Stimulated activated effector memory CD8-positive, alpha-beta T cell treated with anti-CD3 and anti-CD28 coated beads, Interleukin-12 subunit alpha, Interleukin-12 subunit beta, amount 100 ng/mL, for 72 hours (primary cell): ENCODE data around the gene KCTD15.

ENCODE experiments used
- ATAC-seq: fragments of 150-1000 bp; cut with Tn5 transposase; 2 replicates; pipeline ENCODE4 v1.10.0; 2021
- DNase-seq, 2 donors: peaks; one replicate each; pipeline ENCODE4 v3.0.0; 2021 to 2022; ENCODE audit warnings: low spot score in 2 of 2
- H3K27ac Mint-ChIP-seq: one replicate; pipeline ENCODE4 v1.8.0; 2022; ENCODE audit warnings: mild to moderate bottlenecking, mixed read lengths
- H3K36me3 Mint-ChIP-seq: one replicate; pipeline ENCODE4 v1.8.0; 2022; ENCODE audit warnings: mild to moderate bottlenecking, mixed read lengths
- H3K4me1 Mint-ChIP-seq: one replicate; pipeline ENCODE4 v1.8.0; 2022; ENCODE audit warnings: mixed read lengths
- H3K4me3 Mint-ChIP-seq: one replicate; pipeline ENCODE4 v1.8.0; 2022; ENCODE audit warnings: mild to moderate bottlenecking, mixed read lengths
- H3K9me3 Mint-ChIP-seq: one replicate; pipeline ENCODE4 v1.8.0; 2022; ENCODE audit warnings: mixed read lengths

Gene KCTD15

GRCh38 chr19:33763633-33764371, 32.9 kb upstream of the KCTD15 start:
- Mint-ChIP-seq H3K27ac (no peak overlapping the region), H3K4me1 (no peaks in the 10 kb centered on the region), H3K9me3 (no peaks in the 10 kb centered on the region), H3K4me3 (no peak overlapping the region), H3K36me3 (no peaks in the 10 kb centered on the region)
- ATAC-seq (no peak), DNase-seq (no peak)

- Mint-ChIP-seq H3K9me3 (no peaks in the 10 kb centered on the region), H3K4me1 (no peaks in the 10 kb centered on the region), H3K27ac (no peak overlapping the region), H3K4me3 (no peak overlapping the region), H3K36me3 (no peaks in the 10 kb centered on the region)
- no peak for ATAC-seq
- DNase-seq = no peak
Measured at GRCh38 chr19:33766623-33767022, 30.0 kb upstream of the KCTD15 start.

- H3K4me3 Mint-ChIP-seq = no peak overlapping the region
- no peaks in the 10 kb centered on the region for H3K9me3 Mint-ChIP-seq
- DNase-seq = no peak
- ATAC-seq = no peak
- no peaks in the 10 kb centered on the region for H3K36me3 Mint-ChIP-seq
- no peaks in the 10 kb centered on the region for H3K4me1 Mint-ChIP-seq
- no peak overlapping the region for H3K27ac Mint-ChIP-seq
Measured at GRCh38 chr19:33767898-33768413, 28.7 kb upstream of the KCTD15 start.

GRCh38 chr19:33769208-33769607, 27.5 kb upstream of the KCTD15 start:
- H3K9me3 Mint-ChIP-seq = no peaks in the 10 kb centered on the region
- ATAC-seq = no peak

GRCh38 chr19:33770107-33770506, 26.6 kb upstream of the KCTD15 start:
- H3K36me3 Mint-ChIP-seq = no peaks in the 10 kb centered on the region
- ATAC-seq (no peak), DNase-seq (no peak)
- no peaks in the 10 kb centered on the region for H3K4me1 Mint-ChIP-seq
- H3K27ac Mint-ChIP-seq = no peak overlapping the region
- no peaks in the 10 kb centered on the region for H3K9me3 Mint-ChIP-seq
- H3K4me3 Mint-ChIP-seq = no peak overlapping the region

More at GRCh38 chr19:33769208-33769607, 27.5 kb upstream of the KCTD15 start:
- no peaks in the 10 kb centered on the region for H3K36me3 Mint-ChIP-seq
- no peaks in the 10 kb centered on the region for H3K4me1 Mint-ChIP-seq
- H3K4me3 Mint-ChIP-seq = no peak overlapping the region
- no peak overlapping the region for H3K27ac Mint-ChIP-seq
- no peak for DNase-seq

- Mint-ChIP-seq H3K4me1 (peaks cover 7% of the 10 kb centered on the region), H3K27ac (no peak overlapping the region), H3K4me3 (no peak overlapping the region), H3K9me3 (no peaks in the 10 kb centered on the region), H3K36me3 (no peaks in the 10 kb centered on the region)
- DNase-seq (peak; percentile 76 to 87), ATAC-seq (peak; percentile 65)
Measured at GRCh38 chr19:33771384-33772101, 25.1 kb upstream of the KCTD15 start.

GRCh38 chr19:33772102-33772857, 24.4 kb upstream of the KCTD15 start:
- H3K27ac Mint-ChIP-seq = no peak overlapping the region
- ATAC-seq (no peak), DNase-seq (no peak)
- no peaks in the 10 kb centered on the region for H3K36me3 Mint-ChIP-seq
- no peak overlapping the region for H3K4me3 Mint-ChIP-seq
- peaks cover 7% of the 10 kb centered on the region for H3K4me1 Mint-ChIP-seq
- H3K9me3 Mint-ChIP-seq = no peaks in the 10 kb centered on the region

GRCh38 chr19:33772858-33773180, 23.9 kb upstream of the KCTD15 start:
- H3K4me3 Mint-ChIP-seq = no peak overlapping the region
- H3K4me1 Mint-ChIP-seq = peaks cover 7% of the 10 kb centered on the region
- ATAC-seq (no peak), DNase-seq (no peak)
- H3K27ac Mint-ChIP-seq = no peak overlapping the region
- H3K9me3 Mint-ChIP-seq = no peaks in the 10 kb centered on the region
- H3K36me3 Mint-ChIP-seq = no peaks in the 10 kb centered on the region

GRCh38 chr19:33773704-33774624, 22.7 kb upstream of the KCTD15 start:
- H3K4me1 Mint-ChIP-seq = peaks cover 16% of the 10 kb centered on the region
- no peaks in the 10 kb centered on the region for H3K36me3 Mint-ChIP-seq
- DNase-seq = no peak
- no peak overlapping the region for H3K27ac Mint-ChIP-seq
- ATAC-seq = no peak
- no peaks in the 10 kb centered on the region for H3K9me3 Mint-ChIP-seq
- no peak overlapping the region for H3K4me3 Mint-ChIP-seq

- DNase-seq (no peak), ATAC-seq (no peak)
- Mint-ChIP-seq H3K4me1 (peaks cover 21% of the 10 kb centered on the region), H3K36me3 (no peaks in the 10 kb centered on the region), H3K27ac (no peak overlapping the region), H3K4me3 (no peak overlapping the region), H3K9me3 (no peaks in the 10 kb centered on the region)
Measured at GRCh38 chr19:33774751-33775150, 21.9 kb upstream of the KCTD15 start.

GRCh38 chr19:33775731-33776487, 20.8 kb upstream of the KCTD15 start:
- no peak for DNase-seq
- no peaks in the 10 kb centered on the region for H3K36me3 Mint-ChIP-seq

GRCh38 chr19:33777351-33777750, 19.3 kb upstream of the KCTD15 start:
- peaks cover 21% of the 10 kb centered on the region for H3K4me1 Mint-ChIP-seq
- ATAC-seq = no peak
- no peaks in the 10 kb centered on the region for H3K36me3 Mint-ChIP-seq
- H3K9me3 Mint-ChIP-seq = no peaks in the 10 kb centered on the region
- no peak for DNase-seq
- H3K27ac Mint-ChIP-seq = no peak overlapping the region
- H3K4me3 Mint-ChIP-seq = no peak overlapping the region

More at GRCh38 chr19:33775731-33776487, 20.8 kb upstream of the KCTD15 start:
- no peak overlapping the region for H3K27ac Mint-ChIP-seq
- ATAC-seq = no peak
- no peaks in the 10 kb centered on the region for H3K9me3 Mint-ChIP-seq
- peaks cover 21% of the 10 kb centered on the region for H3K4me1 Mint-ChIP-seq
- no peak overlapping the region for H3K4me3 Mint-ChIP-seq

- H3K27ac Mint-ChIP-seq = no peak overlapping the region
- no peaks in the 10 kb centered on the region for H3K36me3 Mint-ChIP-seq
- DNase-seq (no peak), ATAC-seq (no peak)
- no peaks in the 10 kb centered on the region for H3K9me3 Mint-ChIP-seq
- no peak overlapping the region for H3K4me3 Mint-ChIP-seq
- H3K4me1 Mint-ChIP-seq = peaks cover 21% of the 10 kb centered on the region
Measured at GRCh38 chr19:33777753-33778088, 18.9 kb upstream of the KCTD15 start.

- peak; percentile 93 to 94 for DNase-seq
- peak overlapping the region; percentile 3 for H3K4me3 Mint-ChIP-seq
- ATAC-seq = peak; percentile 84
- H3K4me1 Mint-ChIP-seq = peaks cover 21% of the 10 kb centered on the region
- no peaks in the 10 kb centered on the region for H3K9me3 Mint-ChIP-seq
- H3K36me3 Mint-ChIP-seq = no peaks in the 10 kb centered on the region
- H3K27ac Mint-ChIP-seq = no peak overlapping the region
Measured at GRCh38 chr19:33778089-33778791, 18.4 kb upstream of the KCTD15 start.
